HL-60 (cell line): ENCODE data around the gene PCYT1A.

Experiments
- CTCF ChIP-seq: IDR thresholded peaks from one replicate; pipeline ENCODE4 v1.5.1; 2011; ENCODE audit warnings: low read length, control low read depth, inconsistent platforms; ENCODE audit not compliant: insufficient read depth
- GABPA ChIP-seq: IDR thresholded peaks from 2 replicates; pipeline ENCODE4 v1.6.1; 2012; ENCODE audit warnings: low read depth
- POLR2AphosphoS5 ChIP-seq: IDR thresholded peaks from 2 replicates; pipeline ENCODE4 v1.6.1; 2012; ENCODE audit warnings: low read depth
- REST ChIP-seq: IDR thresholded peaks from 2 replicates; pipeline ENCODE4 v1.6.1; 2012; ENCODE audit warnings: low read depth; ENCODE audit not compliant: insufficient replicate concordance
- SPI1 ChIP-seq: IDR thresholded peaks from 2 replicates; pipeline ENCODE4 v1.6.1; 2012; ENCODE audit warnings: low read depth, mild to moderate bottlenecking, borderline replicate concordance

- TF ChIP-seq CTCF (no peak), POLR2AphosphoS5 (no peak), GABPA (no peak), REST (no peak), SPI1 (no peak)
Observed at GRCh38 chr3:196327405-196327804, 39.9 kb upstream of the PCYT1A start.
